ENCODE data around the gene NR6A1.

DNA sequence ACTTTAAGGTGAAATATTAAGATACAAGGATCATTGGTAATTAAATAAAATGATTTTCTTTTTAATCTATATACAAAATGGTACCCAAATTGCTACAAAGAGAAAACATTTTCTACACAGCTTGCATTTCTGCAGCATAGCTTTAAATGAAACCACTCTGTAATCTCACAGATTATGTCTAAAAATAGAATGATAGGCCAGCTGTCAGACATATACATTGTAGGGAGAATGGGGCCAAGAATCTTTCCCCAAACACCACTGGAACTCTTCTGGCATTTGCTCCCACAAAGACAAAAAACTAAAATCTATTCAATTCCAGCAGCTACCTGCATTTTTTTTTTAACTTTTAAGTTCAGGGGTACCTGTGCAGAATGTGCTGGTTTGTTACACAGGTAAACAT is 139.8 kb downstream of the NR6A1 start:
- TF ChIP-seq, protein P1, sequence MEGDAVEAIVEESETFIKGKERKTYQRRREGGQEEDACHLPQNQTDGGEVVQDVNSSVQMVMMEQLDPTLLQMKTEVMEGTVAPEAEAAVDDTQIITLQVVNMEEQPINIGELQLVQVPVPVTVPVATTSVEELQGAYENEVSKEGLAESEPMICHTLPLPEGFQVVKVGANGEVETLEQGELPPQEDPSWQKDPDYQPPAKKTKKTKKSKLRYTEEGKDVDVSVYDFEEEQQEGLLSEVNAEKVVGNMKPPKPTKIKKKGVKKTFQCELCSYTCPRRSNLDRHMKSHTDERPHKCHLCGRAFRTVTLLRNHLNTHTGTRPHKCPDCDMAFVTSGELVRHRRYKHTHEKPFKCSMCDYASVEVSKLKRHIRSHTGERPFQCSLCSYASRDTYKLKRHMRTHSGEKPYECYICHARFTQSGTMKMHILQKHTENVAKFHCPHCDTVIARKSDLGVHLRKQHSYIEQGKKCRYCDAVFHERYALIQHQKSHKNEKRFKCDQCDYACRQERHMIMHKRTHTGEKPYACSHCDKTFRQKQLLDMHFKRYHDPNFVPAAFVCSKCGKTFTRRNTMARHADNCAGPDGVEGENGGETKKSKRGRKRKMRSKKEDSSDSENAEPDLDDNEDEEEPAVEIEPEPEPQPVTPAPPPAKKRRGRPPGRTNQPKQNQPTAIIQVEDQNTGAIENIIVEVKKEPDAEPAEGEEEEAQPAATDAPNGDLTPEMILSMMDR (IDR thresholded peaks at IDR 0.05), result no peak
- no peak for TF ChIP-seq POLR2A (IDR thresholded peaks at IDR 0.05)

All from ovary (tissue), 3 donors.